Hepatocyte (in vitro differentiated cells): Measurements from ENCODE around the gene SUPT3H. TPM values are rescaled to one million over a fixed set of nuclear protein-coding genes. Genes with fewer than 3 reads are reported as not detected.

ENCODE experiments used
- DNase-seq: peaks from one replicate; pipeline ENCODE4 v3.0.0-alpha.2; 2016; ENCODE audit warnings: low spot score
- H2AFZ ChIP-seq: fragments of 200-600 bp; sonication (generic); 2 replicates; pipeline ENCODE4 v1.6.0; 2016; ENCODE audit warnings: antibody characterized with exemption, mild to moderate bottlenecking
- H3K27ac ChIP-seq: fragments of 200-600 bp; sonication (generic); 2 replicates; pipeline ENCODE4 v1.5.1; 2016; ENCODE audit warnings: mild to moderate bottlenecking
- H3K27me3 ChIP-seq: fragments of 200-600 bp; sonication (generic); 2 replicates; pipeline ENCODE4 v1.6.1; 2016
- H3K36me3 ChIP-seq: fragments of 200-600 bp; sonication (generic); replicated peaks from 2 replicates; pipeline ENCODE4 v1.5.1; 2016; ENCODE audit warnings: low read depth; ENCODE audit not compliant: insufficient read depth
- H3K4me1 ChIP-seq: fragments of 200-600 bp; sonication (generic); 2 replicates; pipeline ENCODE4 v1.5.1; 2016; ENCODE audit warnings: mild to moderate bottlenecking, moderate library complexity; ENCODE audit not compliant: insufficient read depth
- H3K4me2 ChIP-seq: fragments of 200-600 bp; sonication (generic); 2 replicates; pipeline ENCODE4 v1.6.0; 2016
- H3K4me3 ChIP-seq: fragments of 200-600 bp; sonication (generic); 2 replicates; pipeline ENCODE4 v1.5.1; 2016; ENCODE audit warnings: mild to moderate bottlenecking
- H3K79me2 ChIP-seq: fragments of 200-600 bp; sonication (generic); 2 replicates; pipeline ENCODE4 v1.6.0; 2017; ENCODE audit warnings: mild to moderate bottlenecking
- H3K9me2 ChIP-seq: fragments of 200-600 bp; sonication (generic); replicated peaks from 2 replicates; pipeline ENCODE4 v1.6.0; 2017; ENCODE audit warnings: mild to moderate bottlenecking; ENCODE audit not compliant: insufficient read depth
- H3K9me3 ChIP-seq: fragments of 200-600 bp; sonication (generic); 2 replicates; pipeline ENCODE4 v1.5.1; 2016; ENCODE audit warnings: low read depth, mild to moderate bottlenecking
- H4K20me1 ChIP-seq: fragments of 200-600 bp; sonication (generic); 2 replicates; pipeline ENCODE4 v1.6.0; 2016; ENCODE audit warnings: mild to moderate bottlenecking; ENCODE audit not compliant: insufficient read depth, poor library complexity, severe bottlenecking
- CTCF ChIP-seq: fragments of 200-600 bp; sonication (generic); IDR thresholded peaks from 2 replicates; pipeline ENCODE4 v1.5.1; 2016; ENCODE audit warnings: antibody characterized with exemption, mild to moderate bottlenecking; ENCODE audit not compliant: poor library complexity
- EZH2 ChIP-seq: fragments of 200-600 bp; sonication (generic); IDR thresholded peaks from 2 replicates; pipeline ENCODE4 v1.6.1; 2016; ENCODE audit warnings: antibody characterized with exemption, mild to moderate bottlenecking, borderline replicate concordance
- EZH2phosphoT487 ChIP-seq: fragments of 200-600 bp; sonication (generic); IDR thresholded peaks from one replicate; pipeline ENCODE4 v1.6.1; 2018; ENCODE audit warnings: antibody characterized with exemption, mild to moderate bottlenecking, low read depth, moderate library complexity; ENCODE audit not compliant: unreplicated experiment, severe bottlenecking
- WGBS: methylation state at CpG from one replicate; pipeline ENCODE4 v1.1.6; 2016; ENCODE audit warnings: low lambda C conversion rate; ENCODE audit errors: missing lambda C conversion rate; 5-methylcytosine and 5-hydroxymethylcytosine counted together
- polyA plus RNA-seq: library from polyadenylated mRNA; unstranded; fragments of >200 nt; fragmentation: Nextera tagmentation; extraction: Ambion mirVana; gene quantifications from 2 replicates; pipeline ENCODE4 v1.2.1, GENCODE V29; 2016
- total RNA-seq: library from RNA; depleted of rRNA; stranded (reverse); fragments of >200 nt; gene quantifications from 2 replicates; pipeline ENCODE4 v1.2.3, GENCODE V29; 2014

Gene SUPT3H
- total and polyA plus RNA-seq, 2 experiments from 2014 or later, result 6.8 to 7.7 TPM

- TF ChIP-seq EZH2phosphoT487, result no peak
- no peak for TF ChIP-seq EZH2
- no peak for TF ChIP-seq CTCF
- no peak overlapping the region for H3K4me3 ChIP-seq
- no peaks in the 10 kb centered on the region for H3K9me3 ChIP-seq
- 47% methylated on average over 3 of the region's 3 CpGs for WGBS
- no peak overlapping the region for H3K27ac ChIP-seq
- H4K20me1 ChIP-seq, result no peaks in the 10 kb centered on the region
- no peaks in the 10 kb centered on the region for H3K36me3 ChIP-seq
- no peaks in the 10 kb centered on the region for H3K27me3 ChIP-seq
- no peak overlapping the region for H2AFZ ChIP-seq
- no peaks in the 10 kb centered on the region for H3K79me2 ChIP-seq
- no peak for DNase-seq
- no peaks in the 10 kb centered on the region for H3K9me2 ChIP-seq
- H3K4me2 ChIP-seq, result peak overlapping the region; percentile 42
- peaks cover 14% of the 10 kb centered on the region for H3K4me1 ChIP-seq
Observed at GRCh38 chr6:44856479-44856878, 521.3 kb downstream of the SUPT3H start.

GRCh38 chr6:44855562-44856411 lies 521.9 kb downstream of the SUPT3H start:
- Histone ChIP-seq H3K36me3 (no peaks in the 10 kb centered on the region), H3K4me3 (no peak overlapping the region), H3K4me1 (peaks cover 14% of the 10 kb centered on the region), H3K9me2 (no peaks in the 10 kb centered on the region), H3K27me3 (no peaks in the 10 kb centered on the region), H3K4me2 (peak overlapping the region; percentile 42), H4K20me1 (no peaks in the 10 kb centered on the region), H3K27ac (no peak overlapping the region), H3K9me3 (no peaks in the 10 kb centered on the region), H2AFZ (no peak overlapping the region), H3K79me2 (no peaks in the 10 kb centered on the region)
- WGBS, result 55% methylated on average over 7 of the region's 7 CpGs
- DNase-seq, result no peak
- TF ChIP-seq EZH2 (no peak), CTCF (no peak), EZH2phosphoT487 (no peak)

GRCh38 chr6:44854712-44855443 lies 522.9 kb downstream of the SUPT3H start:
- 41% methylated on average over 2 of the region's 2 CpGs for WGBS
- TF ChIP-seq EZH2 (no peak), EZH2phosphoT487 (no peak), CTCF (no peak)
- H2AFZ ChIP-seq, result no peak overlapping the region
- H4K20me1 ChIP-seq, result no peaks in the 10 kb centered on the region
- H3K79me2 ChIP-seq, result no peaks in the 10 kb centered on the region
- no peaks in the 10 kb centered on the region for H3K27me3 ChIP-seq
- H3K9me2 ChIP-seq, result no peaks in the 10 kb centered on the region
- no peaks in the 10 kb centered on the region for H3K9me3 ChIP-seq
- H3K27ac ChIP-seq, result no peak overlapping the region
- H3K4me3 ChIP-seq, result no peak overlapping the region
- H3K36me3 ChIP-seq, result no peaks in the 10 kb centered on the region
- no peak overlapping the region for H3K4me2 ChIP-seq
- peaks cover 14% of the 10 kb centered on the region for H3K4me1 ChIP-seq
- peak; percentile 21 for DNase-seq
